ENCODE measurements around the gene PHAF1. TPM values are rescaled to one million over a fixed set of nuclear protein-coding genes. Genes with fewer than 3 reads are reported as not detected.
A peak's percentile ranks its signal among the peaks of the same experiment; 100 is the strongest.

Gene PHAF1
- total and polyA plus RNA-seq, 8 donors, result 4.6 to 39.6 (median 7.6) TPM

DNA sequence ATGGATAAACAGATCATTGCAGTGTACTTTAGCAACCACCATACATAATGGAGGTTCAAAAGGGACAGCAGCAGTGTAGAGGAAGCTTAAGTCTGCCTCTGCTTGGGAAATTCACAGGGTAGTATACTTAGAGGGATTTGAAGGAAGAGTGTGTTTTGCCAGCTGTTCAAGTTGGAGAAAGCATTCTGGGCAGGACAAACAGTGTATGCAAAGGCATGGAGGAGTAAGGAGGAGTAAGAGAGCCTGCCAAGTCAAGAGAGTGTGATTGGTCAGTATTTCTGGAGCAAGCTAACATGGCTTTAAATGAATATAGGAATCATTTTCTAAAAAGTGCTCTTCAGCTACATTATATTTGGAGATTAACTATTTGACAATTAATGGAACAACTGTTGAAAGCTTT lies 22.9 kb upstream of the PHAF1 start:
- DNase-seq, result peak in 1 of 2 donors; percentile 58
- Histone ChIP-seq H3K27me3 (no peaks in the 10 kb centered on the region), H3K4me3 (no peak overlapping the region), H3K9me3 (no peaks in the 10 kb centered on the region), H3K36me3 (peaks cover 11 to 31% (median 21%) of the 10 kb centered on the region in 4 donors), H3K27ac (no peak overlapping the region), H3K4me1 (no peaks in the 10 kb centered on the region)
- TF ChIP-seq POLR2AphosphoS5 (IDR thresholded peaks at IDR 0.05) (no peak), POLR2A (IDR thresholded peaks at IDR 0.05) (no peak)
- intact Hi-C loops (cut with DNase I; ENCODE audit: low total_unique reads), result no loop called here

DNA sequence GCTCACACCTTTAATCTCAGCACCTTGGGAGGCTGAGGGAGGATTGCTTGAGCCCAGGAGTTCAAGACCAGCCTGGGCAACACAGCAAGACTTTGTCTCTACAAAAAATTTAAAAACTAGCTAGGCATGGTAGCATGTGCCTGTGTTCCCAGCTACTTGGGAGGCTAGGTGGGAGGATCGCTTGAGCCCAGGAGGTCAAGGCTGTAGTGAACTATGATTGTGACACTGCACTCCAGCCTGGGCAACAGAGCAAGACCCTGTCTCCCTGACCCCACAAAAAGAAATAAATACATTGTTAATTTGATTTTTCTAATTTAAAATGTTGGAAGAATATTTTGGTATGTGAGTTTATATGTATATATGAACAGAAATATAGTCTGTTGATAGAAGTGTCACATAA lies 22.4 kb upstream of the PHAF1 start:
- 95 to 100% (median 100%) methylated on average over 1 of the region's 1 CpG for WGBS, 5 donors
- Histone ChIP-seq H3K36me3 (peaks cover 11 to 33% (median 24%) of the 10 kb centered on the region in 4 donors), H3K27me3 (no peaks in the 10 kb centered on the region), H3K9me3 (no peaks in the 10 kb centered on the region), H3K4me3 (no peak overlapping the region), H3K4me1 (no peaks in the 10 kb centered on the region), H3K27ac (no peak overlapping the region)
- DNase-seq, result no peak
- intact Hi-C loops (cut with DNase I; ENCODE audit: low total_unique reads), result no loop called here
- TF ChIP-seq CTCF (IDR thresholded peaks at IDR 0.05) (no peak), POLR2AphosphoS5 (IDR thresholded peaks at IDR 0.05) (no peak), EP300 (IDR thresholded peaks at IDR 0.05) (no peak), POLR2A (IDR thresholded peaks at IDR 0.05) (no peak)

- intact Hi-C loops (cut with DNase I; ENCODE audit: low total_unique reads), result no loop called here
- Histone ChIP-seq H3K27me3 (no peaks in the 10 kb centered on the region), H3K4me3 (no peak overlapping the region), H3K27ac (no peak overlapping the region), H3K4me1 (no peaks in the 10 kb centered on the region), H3K36me3 (peaks cover 7 to 35% (median 24%) of the 10 kb centered on the region in 4 donors), H3K9me3 (no peaks in the 10 kb centered on the region)
- DNase-seq, result no peak
- TF ChIP-seq POLR2A (IDR thresholded peaks at IDR 0.05), result no peak
- TF ChIP-seq CTCF (IDR thresholded peaks at IDR 0.05), result no peak
- no peak for TF ChIP-seq POLR2AphosphoS5 (IDR thresholded peaks at IDR 0.05)
- no peak for TF ChIP-seq EP300 (IDR thresholded peaks at IDR 0.05)
Observed at GRCh38 chr16:67087803-67088202, 21.9 kb upstream of the PHAF1 start.

DNA sequence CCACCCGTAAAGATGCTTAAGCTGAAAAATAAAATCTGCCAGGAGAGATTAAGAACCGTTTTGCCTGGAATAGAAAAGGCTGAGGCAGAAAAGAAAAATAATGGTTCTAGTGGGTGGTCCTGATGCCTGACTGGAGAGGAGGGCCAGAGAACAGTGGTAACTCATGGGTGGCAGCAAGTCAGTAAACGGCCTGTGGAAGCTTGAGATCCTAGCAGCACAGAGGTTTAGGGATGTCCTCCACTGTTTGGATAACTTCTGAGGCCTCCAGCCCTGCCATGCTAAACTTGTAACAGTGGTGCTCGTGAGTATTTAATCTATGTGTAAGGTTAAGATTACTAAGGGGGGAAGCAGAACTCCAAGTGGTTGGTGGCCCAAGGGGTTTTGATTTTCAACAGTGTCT lies 21.2 kb upstream of the PHAF1 start:
- Histone ChIP-seq H3K4me1 (no peaks in the 10 kb centered on the region), H3K9me3 (no peaks in the 10 kb centered on the region), H3K27me3 (no peaks in the 10 kb centered on the region), H3K4me3 (no peak overlapping the region), H3K27ac (no peak overlapping the region), H3K36me3 (peaks cover 7 to 30% (median 19%) of the 10 kb centered on the region in 4 donors)
- no peak for TF ChIP-seq POLR2AphosphoS5 (IDR thresholded peaks at IDR 0.05)
- TF ChIP-seq CTCF (IDR thresholded peaks at IDR 0.05), result no peak
- no peak for TF ChIP-seq EP300 (IDR thresholded peaks at IDR 0.05)
- TF ChIP-seq POLR2A (IDR thresholded peaks at IDR 0.05), result no peak
- 65 to 76% (median 66%) methylated on average over 4 of the region's 4 CpGs for WGBS, 5 donors
- intact Hi-C loops (cut with DNase I; ENCODE audit: low total_unique reads), result no loop called here
- DNase-seq, result no peak

DNA sequence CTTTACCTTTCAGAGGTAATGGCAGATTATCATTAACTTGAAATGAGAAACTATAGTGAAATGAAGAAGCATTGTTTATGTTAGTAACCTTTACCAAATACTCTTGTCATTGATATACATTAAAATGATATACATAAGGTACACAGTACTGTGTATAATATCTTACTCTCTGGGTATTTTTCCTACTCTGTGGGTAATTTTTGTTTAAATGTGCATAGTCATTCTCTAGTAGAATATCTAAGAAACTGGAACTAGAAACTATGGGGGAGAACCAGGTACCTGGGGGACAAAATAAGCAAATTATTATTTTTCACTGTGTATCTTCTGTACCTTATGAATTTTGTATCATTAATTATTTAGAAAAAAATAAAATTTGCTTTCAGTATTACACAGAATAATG lies 20.6 kb upstream of the PHAF1 start:
- no peak for DNase-seq
- Histone ChIP-seq H3K9me3 (no peaks in the 10 kb centered on the region), H3K27ac (no peak overlapping the region), H3K36me3 (peaks cover 7 to 30% (median 18%) of the 10 kb centered on the region in 4 donors), H3K4me1 (no peaks in the 10 kb centered on the region), H3K27me3 (no peaks in the 10 kb centered on the region), H3K4me3 (no peak overlapping the region)
- intact Hi-C loops (cut with DNase I; ENCODE audit: low total_unique reads), result no loop called here
- TF ChIP-seq EP300 (IDR thresholded peaks at IDR 0.05) (no peak), POLR2AphosphoS5 (IDR thresholded peaks at IDR 0.05) (no peak), POLR2A (IDR thresholded peaks at IDR 0.05) (no peak), CTCF (IDR thresholded peaks at IDR 0.05) (no peak)
